Endothelial cell of umbilical vein (primary cell): ENCODE results near the gene PLEKHA3. TPM values are rescaled to one million over a fixed set of nuclear protein-coding genes. Genes with fewer than 3 reads are reported as not detected.

Experiments
- BruUV-seq: library from RNA; stranded (reverse); fragments of 400-500 nt; replicated peaks from 2 replicates; lab custom pipeline; 2021; lab: Mats Ljungman, UMichigan
- CTCF ChIA-PET: fragments of 300-600, 350-600 bp; sonication (Branson Sonifier 250); formaldehyde crosslinking; loops from one replicate; lab custom pipeline; 2021; ENCODE audit warnings: antibody characterized with exemption, inconsistent platforms; lab: Charles Lee
- POLR2A ChIA-PET: fragments of 300-600, 350-600 bp; sonication (Branson Sonifier 250); formaldehyde crosslinking; loops from one replicate; lab custom pipeline; 2021; ENCODE audit warnings: antibody characterized with exemption, inconsistent platforms; lab: Charles Lee
- DNase-seq: peaks from one replicate; pipeline ENCODE4 v3.0.0-alpha.2; 2011; ENCODE audit warnings: low read depth, low spot score
- FAIRE-seq: peaks from 2 replicates; lab custom pipeline; 2011; peaks lifted over from hg19 to GRCh38; lab: Jason Lieb, UNC
- H2AFZ ChIP-seq: 2 replicates; pipeline ENCODE4 v1.6.0; 2012; ENCODE audit warnings: low read depth, low read length, control low read depth, inconsistent platforms
- H3K27ac ChIP-seq: 2 replicates; pipeline ENCODE4 v1.5.1; 2011; ENCODE audit warnings: low read depth, mild to moderate bottlenecking, control low read depth, low read length, moderate library complexity; ENCODE audit not compliant: insufficient read depth
- H3K27me3 ChIP-seq, 2 experiments: 2 replicates each; pipeline versions ENCODE4 v1.6.0 to v1.6.1; 2011; ENCODE audit warnings: low read length in 2 of 2, mixed read lengths in 1 of 2; ENCODE audit not compliant: control insufficient read depth in 2 of 2, insufficient read depth in 2 of 2
- H3K36me3 ChIP-seq, 2 experiments: 2 replicates in 1 of 2; 3 replicates in 1 of 2; pipeline ENCODE4 v1.5.1; 2011; ENCODE audit warnings: low read length in 2 of 2, mild to moderate bottlenecking in 1 of 2, moderate library complexity in 1 of 2; ENCODE audit not compliant: control insufficient read depth in 2 of 2, insufficient read depth in 2 of 2; ENCODE audit errors: extremely low read depth in 1 of 2
- H3K4me1 ChIP-seq: 3 replicates; pipeline ENCODE4 v1.5.1; 2011; ENCODE audit warnings: mild to moderate bottlenecking, low read length; ENCODE audit not compliant: control insufficient read depth, insufficient read depth; ENCODE audit errors: extremely low read depth
- H3K4me2 ChIP-seq: 2 replicates; pipeline ENCODE4 v1.6.1; 2011; ENCODE audit warnings: low read length, control low read depth, mixed read lengths; ENCODE audit not compliant: insufficient read depth
- H3K4me3 ChIP-seq, 3 experiments: fragments of 200-600 bp in 1 of 3; sonication (generic), shearing (Covaris generic) in 1 of 3; replicated peaks in 1 of 3; 2 replicates each; pipeline ENCODE4 v1.5.1; 2011 to 2016; ENCODE audit warnings: control low read depth in 3 of 3, low read length in 3 of 3, mild to moderate bottlenecking in 2 of 3, inconsistent platforms in 1 of 3, low read depth in 1 of 3, moderate library complexity in 1 of 3; ENCODE audit not compliant: insufficient read depth in 1 of 3
- H3K79me2 ChIP-seq: 2 replicates; pipeline ENCODE4 v1.6.0; 2012; ENCODE audit warnings: low read length, inconsistent platforms; ENCODE audit not compliant: control insufficient read depth, insufficient read depth
- H3K9ac ChIP-seq: replicated peaks from 2 replicates; pipeline ENCODE3; 2011; ENCODE audit warnings: low read length, control low read depth; ENCODE audit not compliant: insufficient read depth; ENCODE audit errors: extremely low read depth
- H3K9me1 ChIP-seq: replicated peaks from 3 replicates; pipeline ENCODE4 v1.6.0; 2011; ENCODE audit warnings: mild to moderate bottlenecking, low read length; ENCODE audit not compliant: control insufficient read depth, insufficient read depth; ENCODE audit errors: extremely low read depth
- H3K9me3 ChIP-seq: replicated peaks from 2 replicates; pipeline ENCODE4 v1.5.1; 2012; ENCODE audit warnings: low read length, inconsistent platforms; ENCODE audit not compliant: control insufficient read depth, insufficient read depth
- H4K20me1 ChIP-seq: replicated peaks from 2 replicates; pipeline ENCODE3; 2011; ENCODE audit warnings: mild to moderate bottlenecking, low read length; ENCODE audit not compliant: control insufficient read depth, insufficient read depth; ENCODE audit errors: extremely low read depth
- CTCF ChIP-seq, 2 donors: IDR thresholded peaks; 1 replicate in 1 of 2; 2 replicates in 1 of 2; pipeline ENCODE4 v1.5.1; 2011; ENCODE audit warnings: low read length in 2 of 2, mild to moderate bottlenecking in 2 of 2, moderate library complexity in 2 of 2, control low read depth in 1 of 2, inconsistent platforms in 1 of 2, low read depth in 1 of 2; ENCODE audit not compliant: insufficient read depth in 1 of 2; ENCODE audit errors: extremely low read depth in 1 of 2
- EZH2 ChIP-seq: IDR thresholded peaks from 2 replicates; pipeline ENCODE4 v1.6.1; 2012; ENCODE audit warnings: borderline replicate concordance, low read depth, mild to moderate bottlenecking, moderate library complexity, low read length, inconsistent platforms; ENCODE audit not compliant: severe bottlenecking
- FOS ChIP-seq: IDR thresholded peaks from 2 replicates; pipeline ENCODE4 v1.6.1; 2011; ENCODE audit warnings: mild to moderate bottlenecking, low read length, moderate library complexity, borderline replicate concordance; ENCODE audit not compliant: insufficient read depth
- GATA2 ChIP-seq: IDR thresholded peaks from 2 replicates; pipeline ENCODE4 v1.7.0; 2011; ENCODE audit warnings: low read depth, mild to moderate bottlenecking, moderate library complexity, mixed read lengths, low read length; ENCODE audit not compliant: insufficient read length, insufficient read depth
- JUN ChIP-seq: IDR thresholded peaks from 2 replicates; pipeline ENCODE4 v1.6.1; 2011; ENCODE audit warnings: borderline replicate concordance, low read depth; ENCODE audit not compliant: insufficient read length, insufficient read depth
- MAX ChIP-seq: IDR thresholded peaks from 2 replicates; pipeline ENCODE4 v1.6.1; 2011; ENCODE audit not compliant: insufficient read depth, insufficient read length
- MYC ChIP-seq: IDR thresholded peaks from one replicate; pipeline ENCODE4 v1.6.1; 2011; ENCODE audit warnings: mild to moderate bottlenecking, low read depth, low read length
- POLR2A ChIP-seq: IDR thresholded peaks from 2 replicates; pipeline ENCODE4 v1.6.1; 2012; ENCODE audit warnings: low read depth, mild to moderate bottlenecking, control low read depth, low read length
- POLR2AphosphoS5 ChIP-seq: IDR thresholded peaks from 2 replicates; pipeline ENCODE4 v1.6.1; 2012; ENCODE audit warnings: low read depth, mild to moderate bottlenecking, control low read depth, low read length, moderate library complexity; ENCODE audit not compliant: insufficient read depth
- dilution Hi-C: fragments of 300-500 bp; cut with MboI; formaldehyde crosslinking; loops from one replicate; pipeline ENCODE4 v1.15.0; 2019; ENCODE audit warnings: low sequenced_read_pairs; ENCODE audit not compliant: extremely low pct_ligation_motif_present
- intact Hi-C: fragments of 100-400 bp; cut with micrococcal nuclease; formaldehyde crosslinking; loops from one replicate; pipeline ENCODE4 v1.10.0; 2022
- polyA plus RNA-seq, 4 experiments: library from polyadenylated mRNA; depleted of rRNA in 3 of 4; stranded (reverse) in 3 of 4; unstranded in 1 of 4; fragments of >200 nt; gene quantifications; 2 replicates each; pipeline versions ENCODE4 v1.2.1 to v1.2.3, GENCODE V29; 2011 to 2012; ENCODE audit warnings: missing spikeins in 1 of 4
- total RNA-seq: library from RNA; stranded (reverse); gene quantifications from 2 replicates; pipeline ENCODE4 v1.2.3, GENCODE V29; 2021

The PLEKHA3 gene
- total and polyA plus RNA-seq, 2 donors (not counting 3 experiments of a cell fraction or from before 2014, with no cell fraction given), result 4.1 to 24.6 TPM

- FAIRE-seq (no peak), DNase-seq (no peak)
- Histone ChIP-seq H3K4me1 (no peaks in the 10 kb centered on the region), H3K9me1 (no peaks in the 10 kb centered on the region), H4K20me1 (no peaks in the 10 kb centered on the region), H3K4me2 (no peak overlapping the region), H3K9ac (no peak overlapping the region), H3K9me3 (no peaks in the 10 kb centered on the region), H3K27ac (no peak overlapping the region), H3K79me2 (no peaks in the 10 kb centered on the region), H3K27me3 (no peaks in the 10 kb centered on the region), H3K36me3 (peaks cover 9 to 21% of the 10 kb centered on the region in 2 experiments), H3K4me3 (no peak overlapping the region), H2AFZ (no peak overlapping the region)
- intact Hi-C loops, result no loop called here
- dilution Hi-C loops, result no loop called here
- POLR2A ChIA-PET, result no interaction called here
- CTCF ChIA-PET, result no interaction called here
- BruUV-seq, result no TSS peak
- TF ChIP-seq MAX (no peak), POLR2AphosphoS5 (no peak), FOS (no peak), EZH2 (no peak)
These were observed 19.4 kb downstream of the PLEKHA3 start for GRCh38 chr2:178499640-178500039.

DNA sequence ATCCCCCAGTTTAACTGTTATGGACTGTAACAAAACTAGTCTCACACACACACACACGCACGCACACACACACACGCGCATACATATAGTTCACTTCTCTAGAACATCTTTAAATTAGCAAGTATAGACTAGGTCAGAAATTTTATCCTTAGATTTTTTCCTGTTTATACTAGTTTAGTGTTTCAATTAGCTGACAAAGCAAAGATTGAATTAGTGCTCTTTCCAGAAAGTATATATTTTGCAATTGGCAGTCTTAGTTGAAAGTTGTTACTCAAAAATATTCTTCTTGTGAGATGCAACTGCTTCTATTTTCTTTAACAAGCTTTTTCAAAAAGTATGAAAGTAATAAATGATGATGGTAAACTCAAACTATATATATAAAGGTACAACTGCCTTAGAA, 22.5 kb downstream of the PLEKHA3 start:
- intact Hi-C loops (no loop called here), dilution Hi-C loops (no loop called here)
- POLR2A ChIA-PET, result no interaction called here
- H3K27ac ChIP-seq, result no peak overlapping the region
- TF ChIP-seq GATA2 (no peak), MAX (no peak), EZH2 (no peak), POLR2AphosphoS5 (no peak), MYC (no peak), POLR2A (no peak), FOS (no peak), JUN (no peak), CTCF (IDR thresholded peaks at IDR 0.05; ENCODE audit: extremely low read depth in 1 of 2, insufficient read depth in 1 of 2, low read depth in 1 of 2, low read length in 2 of 2) (no peak)
- H3K9ac ChIP-seq, result no peak overlapping the region
- no peak overlapping the region for H3K4me3 ChIP-seq
- H4K20me1 ChIP-seq, result no peaks in the 10 kb centered on the region
- H3K79me2 ChIP-seq, result no peaks in the 10 kb centered on the region
- CTCF ChIA-PET, result no interaction called here
- H3K4me1 ChIP-seq, result no peaks in the 10 kb centered on the region
- H3K36me3 ChIP-seq, result peaks cover 7 to 16% of the 10 kb centered on the region in 2 experiments
- DNase-seq, result no peak
- H2AFZ ChIP-seq, result no peak overlapping the region
- H3K9me3 ChIP-seq, result no peaks in the 10 kb centered on the region
- BruUV-seq, result no TSS peak
- H3K27me3 ChIP-seq, result no peaks in the 10 kb centered on the region
- no peak overlapping the region for H3K4me2 ChIP-seq
- no peaks in the 10 kb centered on the region for H3K9me1 ChIP-seq
- no peak for FAIRE-seq
